ENCODE measurements around the gene FBH1.

Gene FBH1

GRCh38 chr10:5854131-5854475 lies 35.9 kb upstream of the FBH1 start:
- H4K20me1 ChIP-seq (ENCODE audit: insufficient read depth, low read length): no peaks in the 10 kb centered on the region
- no peak overlapping the region for H3K4me3 ChIP-seq (ENCODE audit: low read depth, low read length, poor library complexity, severe bottlenecking)
- peaks cover 48% of the 10 kb centered on the region for H3K4me1 ChIP-seq (ENCODE audit: insufficient read depth, low read length, severe bottlenecking)
- H3K79me2 ChIP-seq (ENCODE audit: insufficient read depth, low read length): no peaks in the 10 kb centered on the region
- H3F3A ChIP-seq (ENCODE audit: insufficient read depth, low read length): peaks cover 3% of the 10 kb centered on the region; the same call in 1 of the 2 replicates
- peak overlapping the region; percentile 13 for H3K27ac ChIP-seq (ENCODE audit: low read depth, low read length, poor library complexity, severe bottlenecking)
- no peaks in the 10 kb centered on the region for H3K9me2 ChIP-seq (ENCODE audit: low read depth, low read length)
- H3K4me2 ChIP-seq (ENCODE audit: low read length): no peak overlapping the region
- TF ChIP-seq EZH2 (IDR thresholded peaks at IDR 0.05; ENCODE audit: borderline replicate concordance, low read length) (no peak), CTCF (IDR thresholded peaks at IDR 0.05; ENCODE audit: low read length) (no peak)
- no peaks in the 10 kb centered on the region for H3K36me3 ChIP-seq (ENCODE audit: insufficient read depth, low read length)
- no peak overlapping the region for H2AFZ ChIP-seq (ENCODE audit: low read length)
- H3K27me3 ChIP-seq (ENCODE audit: insufficient read depth, low read length): no peaks in the 10 kb centered on the region
- no peak overlapping the region for H3K9ac ChIP-seq (ENCODE audit: low read length)
- H3K9me3 ChIP-seq (ENCODE audit: low read length): no peaks in the 10 kb centered on the region

GRCh38 chr10:5855979-5856700 lies 33.9 kb upstream of the FBH1 start:
- no peaks in the 10 kb centered on the region for H4K20me1 ChIP-seq (ENCODE audit: insufficient read depth, low read length)
- H3K27ac ChIP-seq (ENCODE audit: low read depth, low read length, poor library complexity, severe bottlenecking): peak overlapping the region; percentile 87
- no peaks in the 10 kb centered on the region for H3K9me3 ChIP-seq (ENCODE audit: low read length)
- H3K4me3 ChIP-seq (ENCODE audit: low read depth, low read length, poor library complexity, severe bottlenecking): no peak overlapping the region
- H3K9ac ChIP-seq (ENCODE audit: low read length): no peak overlapping the region
- no peak for TF ChIP-seq EZH2 (IDR thresholded peaks at IDR 0.05; ENCODE audit: borderline replicate concordance, low read length)
- TF ChIP-seq CTCF (IDR thresholded peaks at IDR 0.05; ENCODE audit: low read length): no peak
- peaks cover 54% of the 10 kb centered on the region for H3K4me1 ChIP-seq (ENCODE audit: insufficient read depth, low read length, severe bottlenecking)
- H3K27me3 ChIP-seq (ENCODE audit: insufficient read depth, low read length): no peaks in the 10 kb centered on the region
- H2AFZ ChIP-seq (ENCODE audit: low read length): no peak overlapping the region
- H3F3A ChIP-seq (ENCODE audit: insufficient read depth, low read length): peaks cover 3% of the 10 kb centered on the region; the same call in 1 of the 2 replicates
- H3K79me2 ChIP-seq (ENCODE audit: insufficient read depth, low read length): no peaks in the 10 kb centered on the region
- H3K36me3 ChIP-seq (ENCODE audit: insufficient read depth, low read length): no peaks in the 10 kb centered on the region
- H3K9me2 ChIP-seq (ENCODE audit: low read depth, low read length): no peaks in the 10 kb centered on the region
- no peak overlapping the region for H3K4me2 ChIP-seq (ENCODE audit: low read length)

GRCh38 chr10:5856701-5857004 lies 33.4 kb upstream of the FBH1 start:
- TF ChIP-seq CTCF (IDR thresholded peaks at IDR 0.05; ENCODE audit: low read length) (no peak), EZH2 (IDR thresholded peaks at IDR 0.05; ENCODE audit: borderline replicate concordance, low read length) (no peak)
- Histone ChIP-seq H3F3A (ENCODE audit: insufficient read depth, low read length) (peaks cover 3% of the 10 kb centered on the region; the same call in 1 of the 2 replicates), H3K4me3 (ENCODE audit: low read depth, low read length, poor library complexity, severe bottlenecking) (no peak overlapping the region), H3K36me3 (ENCODE audit: insufficient read depth, low read length) (no peaks in the 10 kb centered on the region), H3K4me1 (ENCODE audit: insufficient read depth, low read length, severe bottlenecking) (peaks cover 51% of the 10 kb centered on the region), H3K9me3 (ENCODE audit: low read length) (no peaks in the 10 kb centered on the region), H3K79me2 (ENCODE audit: insufficient read depth, low read length) (no peaks in the 10 kb centered on the region), H3K27me3 (ENCODE audit: insufficient read depth, low read length) (no peaks in the 10 kb centered on the region), H3K9me2 (ENCODE audit: low read depth, low read length) (no peaks in the 10 kb centered on the region), H3K9ac (ENCODE audit: low read length) (no peak overlapping the region), H3K27ac (ENCODE audit: low read depth, low read length, poor library complexity, severe bottlenecking) (peak overlapping the region; percentile 87), H4K20me1 (ENCODE audit: insufficient read depth, low read length) (no peaks in the 10 kb centered on the region), H2AFZ (ENCODE audit: low read length) (no peak overlapping the region), H3K4me2 (ENCODE audit: low read length) (no peak overlapping the region)

Data from OCI-LY1 (cell line).